GM23338 (cell line): ENCODE data around the gene MCTP1. TPM values are rescaled to one million over a fixed set of nuclear protein-coding genes. Genes with fewer than 3 reads are reported as not detected.

Experiments used
- ATAC-seq: fragments of 200-7000 bp; cut with Tn5 transposase; 3 replicates; pipeline ENCODE4 v1.9.1; 2020
- DNase-seq: peaks from one replicate; pipeline ENCODE4 v3.0.0-alpha.2; 2015; ENCODE audit warnings: low spot score
- H2AFZ ChIP-seq: fragments of 200-600 bp; sonication (generic); 2 replicates; pipeline ENCODE4 v1.8.0; 2016; ENCODE audit warnings: antibody characterized with exemption, mild to moderate bottlenecking, moderate library complexity
- H3F3A ChIP-seq: fragments of 200-600 bp; sonication (generic); replicated peaks from 2 replicates; pipeline ENCODE4 v1.8.0; 2017; ENCODE audit warnings: antibody characterized with exemption, mixed run types, low read depth
- H3K27ac ChIP-seq: fragments of 200-600 bp; sonication (generic); 2 replicates; pipeline ENCODE4 v1.6.1; 2016; ENCODE audit warnings: low read depth
- H3K27me3 ChIP-seq: fragments of 200-600 bp; sonication (generic); 2 replicates; pipeline ENCODE4 v1.8.0; 2016; ENCODE audit warnings: mild to moderate bottlenecking, mixed run types, moderate library complexity; ENCODE audit not compliant: insufficient read depth
- H3K36me3 ChIP-seq: fragments of 200-600 bp; sonication (generic); 2 replicates; pipeline ENCODE4 v1.8.0; 2016; ENCODE audit warnings: mild to moderate bottlenecking; ENCODE audit not compliant: insufficient read depth
- H3K4me1 ChIP-seq: fragments of 200-600 bp; sonication (generic); 2 replicates; pipeline ENCODE4 v1.8.0; 2016; ENCODE audit warnings: mild to moderate bottlenecking, moderate library complexity; ENCODE audit not compliant: insufficient read depth
- H3K4me2 ChIP-seq: fragments of 200-600 bp; sonication (generic); 2 replicates; pipeline ENCODE4 v1.7.1; 2017; ENCODE audit warnings: mixed run types
- H3K4me3 ChIP-seq: fragments of 200-600 bp; sonication (generic); 2 replicates; pipeline ENCODE4 v1.6.1; 2016; ENCODE audit warnings: mixed run types
- H3K79me2 ChIP-seq: fragments of 200-600 bp; sonication (generic); replicated peaks from 2 replicates; pipeline ENCODE4 v1.8.0; 2017; ENCODE audit warnings: mild to moderate bottlenecking; ENCODE audit not compliant: insufficient read depth
- H3K9me2 ChIP-seq: fragments of 200-600 bp; sonication (generic); 2 replicates; pipeline ENCODE4 v1.8.0; 2017; ENCODE audit not compliant: insufficient read depth
- H4K20me1 ChIP-seq: fragments of 200-600 bp; sonication (generic); replicated peaks from 2 replicates; pipeline ENCODE4 v1.8.0; 2017; ENCODE audit warnings: mild to moderate bottlenecking; ENCODE audit not compliant: insufficient read depth
- H3K27ac Mint-ChIP-seq: 2 replicates; pipeline ENCODE4 v1.8.0; 2020; ENCODE audit warnings: inconsistent platforms, mild to moderate bottlenecking, moderate library complexity, mixed read lengths
- H3K27me3 Mint-ChIP-seq: 3 replicates; pipeline ENCODE4 v1.8.0; 2022; ENCODE audit warnings: low read depth, mild to moderate bottlenecking, moderate library complexity, mixed read lengths, inconsistent platforms; ENCODE audit not compliant: insufficient read depth, poor library complexity
- H3K36me3 Mint-ChIP-seq: 3 replicates; pipeline ENCODE4 v1.8.0; 2021; ENCODE audit warnings: low read depth, mild to moderate bottlenecking, inconsistent platforms, moderate library complexity, mixed read lengths
- H3K4me1 Mint-ChIP-seq: 3 replicates; pipeline ENCODE4 v1.8.0; 2020; ENCODE audit warnings: mild to moderate bottlenecking, inconsistent platforms, mixed read lengths
- H3K4me3 Mint-ChIP-seq: 3 replicates; pipeline ENCODE4 v1.8.0; 2021; ENCODE audit warnings: moderate library complexity, mild to moderate bottlenecking, inconsistent platforms, mixed read lengths
- H3K9me3 Mint-ChIP-seq: 3 replicates; pipeline ENCODE4 v1.8.0; 2020; ENCODE audit warnings: moderate library complexity, mild to moderate bottlenecking, inconsistent platforms, mixed read lengths
- CREB1 ChIP-seq: fragments of 250-450 bp; sonication (Bioruptor Pico); IDR thresholded peaks from 2 replicates; pipeline ENCODE4 v1.5.0; 2020; ENCODE audit warnings: low read depth, mild to moderate bottlenecking, moderate library complexity
- CTCF ChIP-seq, 2 experiments: fragments of 200-600 bp in 1 of 2; sonication (generic) in 1 of 2; conservative IDR thresholded peaks; 2 replicates each; pipeline versions ENCODE4 v1.5.1 to v1.6.1; 2016 to 2017; ENCODE audit warnings: antibody characterized with exemption in 2 of 2, low read depth in 2 of 2, mild to moderate bottlenecking in 2 of 2, moderate library complexity in 1 of 2
- EZH2 ChIP-seq: fragments of 200-600 bp; sonication (generic); IDR thresholded peaks from one replicate; pipeline ENCODE4 v1.8.0; 2017; ENCODE audit warnings: antibody characterized with exemption, mild to moderate bottlenecking, low read depth; ENCODE audit not compliant: unreplicated experiment
- STAT1 ChIP-seq: IDR thresholded peaks from one replicate; pipeline ENCODE4 v1.6.1; 2016; ENCODE audit warnings: antibody characterized with exemption; ENCODE audit not compliant: unreplicated experiment
- ZNF462 ChIP-seq: fragments of 250-450 bp; sonication (Bioruptor Pico); IDR thresholded peaks from 2 replicates; pipeline ENCODE4 v1.5.0; 2020; ENCODE audit warnings: mild to moderate bottlenecking, moderate library complexity
- polyA plus RNA-seq: library from polyadenylated mRNA; unstranded; fragments of >200 nt; fragmentation: Nextera tagmentation; extraction: Ambion mirVana; gene quantifications from 2 replicates; pipeline ENCODE4 v1.2.1, GENCODE V29; 2016
- total RNA-seq: library from RNA; depleted of rRNA; stranded (reverse); fragments of >200 nt; shearing (Covaris generic); gene quantifications from 2 replicates; pipeline ENCODE4 v1.2.3, GENCODE V29; 2014

The MCTP1 gene
- total and polyA plus RNA-seq, 2 experiments from 2014 or later = 3.7 to 4.2 TPM

GRCh38 chr5:94910721-94911120 lies 374.2 kb downstream of the MCTP1 start (continued):
- TF ChIP-seq ZNF462 (CRISPR knock-in tag) (no peak), CTCF (conservative IDR thresholded peaks at IDR 0.05; ENCODE audit: low read depth in 2 of 2) (no peak), STAT1 (no peak), EZH2 (no peak)

- Histone ChIP-seq H3K36me3 (no peaks in the 10 kb centered on the region), H3K4me3 (no peak overlapping the region), H3F3A (no peaks in the 10 kb centered on the region), H3K27me3 (no peaks in the 10 kb centered on the region), H2AFZ (no peak overlapping the region), H4K20me1 (no peaks in the 10 kb centered on the region), H3K4me2 (no peak overlapping the region), H3K27ac (no peak overlapping the region), H3K9me2 (no peaks in the 10 kb centered on the region), H3K79me2 (no peaks in the 10 kb centered on the region), H3K4me1 (no peaks in the 10 kb centered on the region)
- Mint-ChIP-seq H3K4me1 (no peaks in the 10 kb centered on the region), H3K36me3 (no peaks in the 10 kb centered on the region), H3K27ac (no peak overlapping the region), H3K9me3 (no peaks in the 10 kb centered on the region), H3K4me3 (no peak overlapping the region), H3K27me3 (no peaks in the 10 kb centered on the region)
- DNase-seq (peak; percentile 68), ATAC-seq (peak; percentile 56; the same call in 2 of the 3 replicates)
- no peak for TF ChIP-seq CREB1 (CRISPR knock-in tag)
- peak; percentile 75 to 92 for TF ChIP-seq CTCF (conservative IDR thresholded peaks at IDR 0.05; ENCODE audit: low read depth in 2 of 2)
Observed at GRCh38 chr5:94908889-94909480, 375.9 kb downstream of the MCTP1 start.
